NCI-H2029 (cell line): Measurements from ENCODE around the gene CHCT1.
A peak's percentile ranks its signal among the peaks of the same experiment; 100 is the strongest.
"Not testable (repeated sequence)": the region's sequence is repeated elsewhere in the genome, so short reads cannot be mapped to it uniquely, and the experiment has no call there.

Experiments used
- DNase-seq: peaks from one replicate; lab custom pipeline; 2025; lab: John Stamatoyannopoulos, UW

The CHCT1 gene

GRCh38 chr17:60398227-60398959, 23.9 kb upstream of the CHCT1 start:
- no peak for DNase-seq

- DNase-seq = no peak
Measured at GRCh38 chr17:60401819-60402218, 20.5 kb upstream of the CHCT1 start.

- no peak for DNase-seq
Measured at GRCh38 chr17:60403523-60403810, 18.8 kb upstream of the CHCT1 start.

GRCh38 chr17:60403962-60404361, 18.3 kb upstream of the CHCT1 start:
- no peak for DNase-seq

- no peak for DNase-seq
Measured at GRCh38 chr17:60406887-60407286, 15.4 kb upstream of the CHCT1 start.

- no peak for DNase-seq
Measured at GRCh38 chr17:60410001-60410400, 12.3 kb upstream of the CHCT1 start.

- no peak for DNase-seq
Measured at GRCh38 chr17:60412701-60413100, 9.6 kb upstream of the CHCT1 start.

- no peak for DNase-seq
Measured at GRCh38 chr17:60415146-60415545, 7.1 kb upstream of the CHCT1 start.

GRCh38 chr17:60416368-60416925, 5.8 kb upstream of the CHCT1 start:
- no peak for DNase-seq

- not testable (repeated sequence) for DNase-seq
Measured at GRCh38 chr17:60419003-60419402, 3.3 kb upstream of the CHCT1 start.

- not testable (repeated sequence) for DNase-seq
Measured at GRCh38 chr17:60419875-60420274, 2.4 kb upstream of the CHCT1 start.

GRCh38 chr17:60421273-60422161, 772 bp upstream of the CHCT1 start:
- DNase-seq = peak; percentile 27

- no peak for DNase-seq
Measured at GRCh38 chr17:60423865-60424264, 1.6 kb downstream of the CHCT1 start.

GRCh38 chr17:60425626-60426025, 3.3 kb downstream of the CHCT1 start:
- DNase-seq = no peak

GRCh38 chr17:60426596-60426995, 4.3 kb downstream of the CHCT1 start:
- DNase-seq = no peak

GRCh38 chr17:60428491-60428890, 6.2 kb downstream of the CHCT1 start:
- DNase-seq = not testable (repeated sequence)

GRCh38 chr17:60430561-60430960, 8.3 kb downstream of the CHCT1 start:
- DNase-seq = not testable (repeated sequence)

GRCh38 chr17:60433021-60433997, 11.0 kb downstream of the CHCT1 start:
- not testable (repeated sequence) for DNase-seq

GRCh38 chr17:60435244-60436167, 13.2 kb downstream of the CHCT1 start:
- peak; percentile 66 for DNase-seq

GRCh38 chr17:60436676-60437075, 14.4 kb downstream of the CHCT1 start:
- no peak for DNase-seq

- no peak for DNase-seq
Measured at GRCh38 chr17:60439501-60439900, 17.2 kb downstream of the CHCT1 start.
